Heart left ventricle (tissue), 13 donors: ENCODE data around the gene GAS7.

Experiments
- POLR2A ChIP-seq, 2 donors: fragments of 450-650 bp; IDR thresholded peaks; one replicate each; pipeline ENCODE4 v1.6.1; 2017; ENCODE audit warnings: antibody characterized with exemption in 2 of 2, mild to moderate bottlenecking in 2 of 2, moderate library complexity in 2 of 2
- TF ChIP-seq, protein P1 (sequence below), 12 donors: fragments of 200-600 bp; sonication (generic) in 4 of 12; IDR thresholded peaks; one replicate each; pipeline versions ENCODE4 v1.5.0 to v1.8.0; 2018 to 2022; ENCODE audit warnings: antibody characterized with exemption in 12 of 12, mild to moderate bottlenecking in 5 of 12
- donor health status: ischemic (EF 13 %, LVEDD 7.1; RV severe dilation, severe dysfunction).
- donor health status: DM: no; HTN: yes; CAD: no.
- donor health status: DM: no; HTN: no; CAD: no.
- donor health status: ischemic (EF 25% LVEDD 6.9; RV normal size, moderate dysfunction).
- donor health status: ischemic (EF 25% LVEDD 5.7; RV mildly dilated, moderate dysfunction).
- donor health status: ischemic (EF 35%, LVEDD 5.7; RV mildly dilated, moderate dysfunction).
- donor health status: nonischemic (EF 11% LVEDD 7.7; RV severe dilation, severe dysfunction).
- donor health status: DM: yes; HTN: yes; CAD: no.
- donor health status: PGD.
- donor health status: ischemic (EF 29% LVEDD 5.4; RV normal size, mild dysfunction).
- donor health status: nonischemic (EF 23%, LVEDD 6.1; RV moderate dilation, normal function).

DNA sequence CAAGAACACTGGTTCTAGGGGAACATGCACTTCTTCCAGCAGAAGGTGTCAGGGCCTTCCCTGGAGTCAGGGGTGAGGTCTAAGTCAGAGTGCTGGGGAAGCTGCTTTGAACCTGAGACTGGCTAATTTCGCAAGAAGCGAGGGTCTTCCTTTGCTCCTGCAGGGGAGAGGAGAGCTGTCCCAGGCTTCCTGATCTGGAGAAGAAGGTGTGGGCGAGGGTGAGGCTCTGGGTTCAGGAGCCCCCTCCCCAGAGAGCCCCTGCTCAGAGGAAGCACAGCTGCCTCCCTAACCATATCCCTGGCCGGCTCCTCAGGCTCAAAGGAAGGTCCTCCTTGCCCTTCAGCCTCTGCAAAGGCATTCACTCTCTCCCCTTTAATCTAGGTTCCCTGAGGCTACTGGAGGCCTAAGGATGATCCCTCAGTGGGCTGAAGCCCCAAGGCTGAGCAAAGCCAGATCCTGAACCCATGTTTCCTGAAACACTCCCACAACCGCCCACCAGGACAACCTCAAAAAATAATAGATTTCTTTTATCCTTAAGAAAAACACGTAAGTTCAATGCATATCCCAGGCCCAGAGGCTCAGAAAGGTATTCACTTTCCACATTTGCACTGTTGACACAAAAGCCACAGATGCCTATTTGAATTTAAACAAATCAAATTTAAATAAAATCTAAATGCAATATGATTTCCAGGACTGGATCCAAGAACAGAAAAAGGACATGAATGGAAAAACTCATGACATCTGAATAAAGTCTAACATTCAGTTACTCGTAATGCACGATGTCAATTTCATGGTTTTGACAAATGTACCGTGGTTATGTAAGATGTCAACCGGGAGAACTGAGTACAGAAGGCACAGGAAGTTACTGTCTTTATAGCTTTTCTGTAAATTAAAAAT lies 221.9 kb downstream of the GAS7 start:
- TF ChIP-seq, protein P1, sequence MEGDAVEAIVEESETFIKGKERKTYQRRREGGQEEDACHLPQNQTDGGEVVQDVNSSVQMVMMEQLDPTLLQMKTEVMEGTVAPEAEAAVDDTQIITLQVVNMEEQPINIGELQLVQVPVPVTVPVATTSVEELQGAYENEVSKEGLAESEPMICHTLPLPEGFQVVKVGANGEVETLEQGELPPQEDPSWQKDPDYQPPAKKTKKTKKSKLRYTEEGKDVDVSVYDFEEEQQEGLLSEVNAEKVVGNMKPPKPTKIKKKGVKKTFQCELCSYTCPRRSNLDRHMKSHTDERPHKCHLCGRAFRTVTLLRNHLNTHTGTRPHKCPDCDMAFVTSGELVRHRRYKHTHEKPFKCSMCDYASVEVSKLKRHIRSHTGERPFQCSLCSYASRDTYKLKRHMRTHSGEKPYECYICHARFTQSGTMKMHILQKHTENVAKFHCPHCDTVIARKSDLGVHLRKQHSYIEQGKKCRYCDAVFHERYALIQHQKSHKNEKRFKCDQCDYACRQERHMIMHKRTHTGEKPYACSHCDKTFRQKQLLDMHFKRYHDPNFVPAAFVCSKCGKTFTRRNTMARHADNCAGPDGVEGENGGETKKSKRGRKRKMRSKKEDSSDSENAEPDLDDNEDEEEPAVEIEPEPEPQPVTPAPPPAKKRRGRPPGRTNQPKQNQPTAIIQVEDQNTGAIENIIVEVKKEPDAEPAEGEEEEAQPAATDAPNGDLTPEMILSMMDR (IDR thresholded peaks at IDR 0.05), result no peak
- TF ChIP-seq POLR2A (IDR thresholded peaks at IDR 0.05), result no peak
